Sigmoid colon (tissue), 7 donors: Measurements from ENCODE around the gene CHMP1A. TPM values are rescaled to one million over a fixed set of nuclear protein-coding genes. Genes with fewer than 3 reads are reported as not detected.

Experiments
- DNase-seq: peaks from one replicate; pipeline ENCODE4 v3.0.0-alpha.2; 2019
- H3K27ac ChIP-seq, 4 donors: fragments of 200-600 bp; sonication (generic); one replicate each; pipeline ENCODE4 v1.5.1; 2016 to 2019; ENCODE audit warnings: mild to moderate bottlenecking in 1 of 4
- H3K27me3 ChIP-seq, 3 donors: fragments of 200-600 bp; sonication (generic); one replicate each; pipeline ENCODE4 v1.5.1; 2019; ENCODE audit warnings: mild to moderate bottlenecking in 1 of 3
- H3K36me3 ChIP-seq, 4 donors: fragments of 200-600 bp; sonication (generic); one replicate each; pipeline ENCODE4 v1.5.1; 2016 to 2019
- H3K4me1 ChIP-seq, 4 donors: fragments of 200-600 bp; sonication (generic); one replicate each; pipeline ENCODE4 v1.5.1; 2017 to 2019
- H3K4me3 ChIP-seq, 4 donors: fragments of 200-600 bp; sonication (generic); one replicate each; pipeline ENCODE4 v1.5.1; 2017 to 2019; ENCODE audit warnings: mild to moderate bottlenecking in 2 of 4, moderate library complexity in 1 of 4
- H3K9me3 ChIP-seq, 4 donors: fragments of 200-600 bp in 3 of 4; sonication (generic) in 3 of 4; one replicate each; pipeline versions ENCODE4 v1.5.1 to v1.6.1; 2013 to 2019
- EP300 ChIP-seq, 4 donors: sonication (generic); formaldehyde crosslinking; IDR thresholded peaks; one replicate each; pipeline ENCODE4 v1.6.1; 2017; ENCODE audit warnings: antibody characterized with exemption in 4 of 4
- POLR2A ChIP-seq, 2 donors: fragments of 450-650 bp; IDR thresholded peaks; one replicate each; pipeline ENCODE4 v1.6.1; 2016; ENCODE audit warnings: antibody characterized with exemption in 2 of 2, mild to moderate bottlenecking in 2 of 2, moderate library complexity in 2 of 2
- POLR2AphosphoS5 ChIP-seq, 4 donors: sonication (generic); formaldehyde crosslinking; IDR thresholded peaks; one replicate each; pipeline ENCODE4 v1.6.1; 2017; ENCODE audit warnings: antibody characterized with exemption in 4 of 4
- WGBS, 2 donors: extraction: QIAGEN DNeasy Blood & Tissue Kit; methylation state at CpG; one replicate each; pipeline ENCODE4 v1.1.7; 2013; 5-methylcytosine and 5-hydroxymethylcytosine counted together
- intact Hi-C: fragments of 100-400 bp; cut with DNase I; formaldehyde crosslinking; loops from one replicate; pipeline ENCODE4 v1.15.1; 2023
- polyA plus RNA-seq, 3 donors: library from polyadenylated mRNA; stranded (reverse); fragments of 200-250 nt; gene quantifications; one replicate each; pipeline ENCODE4 v1.2.3, GENCODE V29; 2013
- total RNA-seq, 4 donors: library from RNA; depleted of rRNA; stranded (reverse); fragments of >200 nt; gene quantifications; one replicate each; pipeline ENCODE4 v1.1.0, GENCODE V29; 2016
- TF ChIP-seq, protein P1 (sequence below), 4 experiments: fragments of 450-650 bp in 3 of 4; fragments of 200-600 bp in 1 of 4; IDR thresholded peaks; one replicate each; pipeline ENCODE4 v1.5.1; 2016 to 2019; ENCODE audit warnings: antibody characterized with exemption in 4 of 4, mild to moderate bottlenecking in 3 of 4, moderate library complexity in 2 of 4
- donor health status: healthy with polysubstance abuse.
- donor health status: Bipolar disorder and iron deficiency.
- donor health status: healthy.

CHMP1A gene
- total and polyA plus RNA-seq, 7 donors: 42.8 to 157 (median 75.9) TPM

DNA sequence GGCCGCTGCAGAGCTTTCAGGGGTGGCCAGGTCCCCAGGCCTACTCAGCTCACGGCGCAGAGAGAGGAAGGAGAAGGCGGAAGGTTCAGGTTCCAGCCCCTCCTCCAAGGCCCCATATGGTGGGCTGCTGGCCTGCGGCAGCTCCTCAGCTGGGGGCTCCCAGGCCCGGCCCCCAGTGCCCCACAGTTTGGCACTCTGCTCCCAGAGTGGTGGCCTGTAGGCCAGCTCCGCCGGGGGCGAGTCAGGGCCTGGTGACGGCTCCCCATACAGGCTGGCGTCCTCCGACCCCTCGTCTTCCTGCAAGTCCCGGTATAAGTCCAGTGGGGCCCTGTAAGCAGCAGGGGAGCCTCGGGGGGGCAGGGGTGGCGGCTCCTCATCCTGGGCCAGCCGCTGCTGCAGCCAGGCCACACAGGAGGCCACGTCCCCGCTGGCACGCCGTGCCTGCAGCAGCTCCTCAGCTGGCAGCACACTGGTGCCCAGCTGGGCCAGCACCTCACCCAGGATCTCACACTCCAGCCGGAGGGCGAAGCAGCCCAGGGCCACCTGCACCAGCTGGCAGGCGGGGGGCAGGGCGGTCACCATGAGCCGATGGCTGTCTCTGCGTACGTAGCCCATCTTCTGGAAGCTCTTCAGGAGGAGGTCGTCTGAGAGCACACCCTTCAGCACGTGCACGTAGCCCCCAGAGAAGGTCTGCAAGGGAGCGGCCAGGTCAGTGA lies 40.3 kb upstream of the CHMP1A start:
- TF ChIP-seq POLR2AphosphoS5 (IDR thresholded peaks at IDR 0.05) (no peak), POLR2A (IDR thresholded peaks at IDR 0.05) (no peak), EP300 (IDR thresholded peaks at IDR 0.05) (no peak)
- TF ChIP-seq, protein P1, sequence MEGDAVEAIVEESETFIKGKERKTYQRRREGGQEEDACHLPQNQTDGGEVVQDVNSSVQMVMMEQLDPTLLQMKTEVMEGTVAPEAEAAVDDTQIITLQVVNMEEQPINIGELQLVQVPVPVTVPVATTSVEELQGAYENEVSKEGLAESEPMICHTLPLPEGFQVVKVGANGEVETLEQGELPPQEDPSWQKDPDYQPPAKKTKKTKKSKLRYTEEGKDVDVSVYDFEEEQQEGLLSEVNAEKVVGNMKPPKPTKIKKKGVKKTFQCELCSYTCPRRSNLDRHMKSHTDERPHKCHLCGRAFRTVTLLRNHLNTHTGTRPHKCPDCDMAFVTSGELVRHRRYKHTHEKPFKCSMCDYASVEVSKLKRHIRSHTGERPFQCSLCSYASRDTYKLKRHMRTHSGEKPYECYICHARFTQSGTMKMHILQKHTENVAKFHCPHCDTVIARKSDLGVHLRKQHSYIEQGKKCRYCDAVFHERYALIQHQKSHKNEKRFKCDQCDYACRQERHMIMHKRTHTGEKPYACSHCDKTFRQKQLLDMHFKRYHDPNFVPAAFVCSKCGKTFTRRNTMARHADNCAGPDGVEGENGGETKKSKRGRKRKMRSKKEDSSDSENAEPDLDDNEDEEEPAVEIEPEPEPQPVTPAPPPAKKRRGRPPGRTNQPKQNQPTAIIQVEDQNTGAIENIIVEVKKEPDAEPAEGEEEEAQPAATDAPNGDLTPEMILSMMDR (IDR thresholded peaks at IDR 0.05): no peak
- no peak for DNase-seq
- Histone ChIP-seq H3K9me3 (no peaks in the 10 kb centered on the region), H3K4me3 (no peak overlapping the region), H3K27me3 (peaks cover 0 to 22% (median 7%) of the 10 kb centered on the region in 3 donors), H3K27ac (no peak overlapping the region), H3K36me3 (peaks cover 0 to 38% (median 17%) of the 10 kb centered on the region in 4 donors), H3K4me1 (peaks cover 0 to 27% (median 25%) of the 10 kb centered on the region in 4 donors)
- intact Hi-C loops: no loop called here
- WGBS, 2 donors: 88 to 93% methylated on average over 32 of the region's 32 CpGs

- DNase-seq: no peak
Measured at GRCh38 chr16:89697161-89697615, 39.7 kb upstream of the CHMP1A start.

DNA sequence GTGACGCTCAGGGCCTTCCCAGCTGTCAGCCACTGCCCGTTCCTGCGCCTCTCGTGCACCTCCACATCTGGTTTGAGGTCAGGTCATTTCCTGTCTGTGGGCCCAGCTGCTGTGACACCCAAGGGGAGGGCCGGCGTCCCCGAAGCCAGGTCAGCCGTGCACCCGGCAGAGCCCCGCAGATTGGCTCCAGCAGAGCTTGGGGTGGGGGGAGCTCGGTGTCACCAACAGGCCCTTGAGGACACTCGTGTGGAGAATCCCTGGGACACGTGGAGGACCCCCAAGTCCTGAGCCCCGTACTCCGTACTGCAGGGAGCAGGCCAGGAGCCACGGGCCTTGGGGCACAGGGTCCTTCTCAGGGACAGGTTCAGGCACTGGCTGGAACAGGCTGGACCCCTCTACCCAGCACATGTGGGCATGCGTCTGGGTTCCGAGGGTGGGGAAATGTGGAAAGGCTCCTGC lies 39.2 kb upstream of the CHMP1A start:
- no peak for TF ChIP-seq POLR2A (IDR thresholded peaks at IDR 0.05)
- TF ChIP-seq POLR2AphosphoS5 (IDR thresholded peaks at IDR 0.05): no peak
- no peak for TF ChIP-seq EP300 (IDR thresholded peaks at IDR 0.05)
- TF ChIP-seq, protein P1 (IDR thresholded peaks at IDR 0.05): no peak
- no peaks in the 10 kb centered on the region for H3K9me3 ChIP-seq
- 58 to 77% methylated on average over 18 of the region's 18 CpGs for WGBS, 2 donors
- H3K36me3 ChIP-seq: peaks cover 6 to 49% (median 27%) of the 10 kb centered on the region in 4 donors
- H3K4me3 ChIP-seq: no peak overlapping the region
- no peak overlapping the region for H3K27ac ChIP-seq
- no peak for DNase-seq
- peaks cover 0 to 21% (median 20%) of the 10 kb centered on the region in 4 donors for H3K4me1 ChIP-seq
- intact Hi-C loops: no loop called here
- H3K27me3 ChIP-seq: peaks cover 0 to 12% (median under 1%) of the 10 kb centered on the region in 3 donors

More at GRCh38 chr16:89697161-89697615, 39.7 kb upstream of the CHMP1A start:
- intact Hi-C loops: no loop called here
- WGBS, 2 donors: 86 to 91% methylated on average over 19 of the region's 19 CpGs
- H3K27ac ChIP-seq: no peak overlapping the region
- TF ChIP-seq, protein P1 (IDR thresholded peaks at IDR 0.05): no peak
- TF ChIP-seq POLR2AphosphoS5 (IDR thresholded peaks at IDR 0.05) (no peak), EP300 (IDR thresholded peaks at IDR 0.05) (no peak), POLR2A (IDR thresholded peaks at IDR 0.05) (no peak)
- no peak overlapping the region for H3K4me3 ChIP-seq
- no peaks in the 10 kb centered on the region for H3K9me3 ChIP-seq
- H3K4me1 ChIP-seq: peaks cover 0 to 26% (median 25%) of the 10 kb centered on the region in 4 donors
- H3K36me3 ChIP-seq: peaks cover 3 to 44% (median 23%) of the 10 kb centered on the region in 4 donors
- H3K27me3 ChIP-seq: peaks cover 0 to 17% (median 6%) of the 10 kb centered on the region in 3 donors

DNA sequence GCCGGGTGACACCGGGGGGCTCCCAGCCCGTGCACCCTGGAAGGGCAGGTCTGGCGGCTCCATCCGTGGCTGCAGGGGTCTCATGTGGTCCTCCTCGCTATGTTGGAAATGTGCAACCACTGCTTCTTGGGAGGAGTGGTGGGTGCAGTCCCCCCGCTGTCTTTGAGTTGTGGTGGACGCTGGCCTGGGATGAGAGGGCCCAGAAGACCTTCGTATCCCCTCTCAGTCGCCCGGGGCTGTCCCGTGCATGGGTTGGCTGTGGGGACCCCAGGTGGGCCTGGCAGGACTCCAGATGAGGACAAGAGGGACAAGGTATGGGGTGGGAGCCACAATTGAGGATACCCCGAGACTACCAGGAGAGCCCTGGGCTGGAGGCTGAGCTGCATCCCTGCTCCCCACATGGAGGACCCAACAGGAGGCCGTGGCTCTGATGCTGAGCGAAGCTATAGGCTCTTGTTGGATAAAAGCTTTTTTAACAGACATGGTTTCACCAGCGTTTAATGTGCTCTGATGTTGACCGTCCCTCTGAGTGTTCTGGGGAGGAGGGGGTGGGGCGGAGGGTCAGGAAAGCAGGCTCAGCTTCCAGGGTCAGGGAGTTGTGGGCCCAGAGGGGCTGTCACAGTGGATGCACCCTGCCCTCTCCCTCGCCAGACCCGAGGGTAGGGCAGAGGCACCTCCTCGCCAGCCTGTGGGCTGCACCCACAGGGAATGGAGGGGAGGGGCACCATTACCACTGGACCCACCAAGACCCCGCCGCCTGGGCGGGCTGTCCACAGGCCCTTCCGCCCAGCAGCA lies 38.6 kb upstream of the CHMP1A start:
- 78 to 81% methylated on average over 25 of the region's 25 CpGs for WGBS, 2 donors
- DNase-seq: no peak
- Histone ChIP-seq H3K4me3 (no peak overlapping the region), H3K9me3 (no peaks in the 10 kb centered on the region), H3K27ac (no peak overlapping the region), H3K27me3 (peaks cover 0 to 5% (median 0%) of the 10 kb centered on the region in 3 donors), H3K4me1 (peaks cover 0 to 15% (median 15%) of the 10 kb centered on the region in 4 donors), H3K36me3 (peaks cover 6 to 55% (median 33%) of the 10 kb centered on the region in 4 donors)
- intact Hi-C loops: no loop called here
- TF ChIP-seq POLR2AphosphoS5 (IDR thresholded peaks at IDR 0.05): no peak
- no peak for TF ChIP-seq POLR2A (IDR thresholded peaks at IDR 0.05)
- TF ChIP-seq, protein P1 (IDR thresholded peaks at IDR 0.05): no peak
- TF ChIP-seq EP300 (IDR thresholded peaks at IDR 0.05): no peak
